HG03135 (cell line): ENCODE measurements around the gene GRIN2D.

ENCODE experiments used
- ATAC-seq: cut with Tn5 transposase; IDR thresholded peaks from one replicate; pipeline ENCODE4 v1.9.1; 2021; ENCODE audit warnings: mild to moderate bottlenecking, moderate library complexity; ENCODE audit not compliant: unreplicated experiment

The GRIN2D gene

GRCh38 chr19:48436586-48436985 lies 43.1 kb downstream of the GRIN2D start:
- no peak for ATAC-seq

DNA sequence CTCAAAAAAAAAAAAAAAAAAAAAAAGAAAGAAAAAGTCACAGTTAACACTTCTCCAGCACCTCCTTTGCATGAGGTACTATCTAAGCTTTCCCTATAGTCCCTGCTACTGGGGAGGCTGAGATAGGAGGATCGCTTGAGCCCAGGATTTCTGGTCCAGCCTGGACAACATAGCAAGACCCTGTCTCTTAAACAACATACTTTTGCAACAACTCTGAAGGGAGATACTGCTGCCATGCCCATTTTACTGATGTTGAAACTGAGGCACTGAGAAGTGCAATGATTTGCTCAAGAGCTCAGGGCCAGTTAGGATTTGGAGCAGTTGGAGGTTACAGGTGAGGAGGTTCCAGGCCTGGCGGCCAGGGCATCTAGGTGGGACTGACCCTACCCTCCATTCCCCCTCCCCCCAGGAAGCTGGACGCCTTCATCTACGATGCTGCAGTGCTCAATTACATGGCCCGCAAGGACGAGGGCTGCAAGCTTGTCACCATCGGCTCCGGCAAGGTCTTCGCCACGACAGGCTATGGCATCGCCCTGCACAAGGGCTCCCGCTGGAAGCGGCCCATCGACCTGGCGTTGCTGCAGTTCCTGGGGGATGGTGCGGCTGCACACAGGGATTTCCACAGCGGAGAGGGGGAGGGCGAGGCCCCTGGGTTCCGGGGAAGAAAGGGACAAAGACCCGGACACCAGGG lies 48.0 kb downstream of the GRIN2D start:
- no peak for ATAC-seq

DNA sequence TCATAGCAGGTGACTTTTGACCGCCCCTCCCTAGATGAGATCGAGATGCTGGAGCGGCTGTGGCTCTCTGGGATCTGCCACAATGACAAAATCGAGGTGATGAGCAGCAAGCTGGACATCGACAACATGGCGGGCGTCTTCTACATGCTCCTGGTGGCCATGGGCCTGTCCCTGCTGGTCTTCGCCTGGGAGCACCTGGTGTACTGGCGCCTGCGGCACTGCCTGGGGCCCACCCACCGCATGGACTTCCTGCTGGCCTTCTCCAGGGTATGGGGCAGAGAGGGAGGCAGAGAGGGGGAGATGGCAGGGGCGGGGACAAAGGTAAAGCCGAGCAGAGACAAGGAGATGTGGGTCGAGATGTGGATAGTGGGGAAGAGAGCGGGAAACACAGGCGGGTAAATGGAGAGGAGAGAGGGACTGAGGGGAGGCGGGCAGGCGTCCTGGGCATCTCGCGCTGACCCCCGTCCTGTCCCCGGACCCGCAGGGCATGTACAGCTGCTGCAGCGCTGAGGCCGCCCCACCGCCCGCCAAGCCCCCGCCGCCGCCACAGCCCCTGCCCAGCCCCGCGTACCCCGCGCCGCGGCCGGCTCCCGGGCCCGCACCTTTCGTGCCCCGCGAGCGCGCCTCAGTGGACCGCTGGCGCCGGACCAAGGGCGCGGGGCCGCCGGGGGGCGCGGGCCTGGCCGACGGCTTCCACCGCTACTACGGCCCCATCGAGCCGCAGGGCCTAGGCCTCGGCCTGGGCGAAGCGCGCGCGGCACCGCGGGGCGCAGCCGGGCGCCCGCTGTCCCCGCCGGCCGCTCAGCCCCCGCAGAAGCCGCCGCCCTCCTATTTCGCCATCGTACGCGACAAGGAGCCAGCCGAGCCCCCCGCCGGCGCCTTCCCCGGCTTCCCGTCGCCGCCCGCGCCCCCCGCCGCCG lies 48.9 kb downstream of the GRIN2D start:
- no peak for ATAC-seq

DNA sequence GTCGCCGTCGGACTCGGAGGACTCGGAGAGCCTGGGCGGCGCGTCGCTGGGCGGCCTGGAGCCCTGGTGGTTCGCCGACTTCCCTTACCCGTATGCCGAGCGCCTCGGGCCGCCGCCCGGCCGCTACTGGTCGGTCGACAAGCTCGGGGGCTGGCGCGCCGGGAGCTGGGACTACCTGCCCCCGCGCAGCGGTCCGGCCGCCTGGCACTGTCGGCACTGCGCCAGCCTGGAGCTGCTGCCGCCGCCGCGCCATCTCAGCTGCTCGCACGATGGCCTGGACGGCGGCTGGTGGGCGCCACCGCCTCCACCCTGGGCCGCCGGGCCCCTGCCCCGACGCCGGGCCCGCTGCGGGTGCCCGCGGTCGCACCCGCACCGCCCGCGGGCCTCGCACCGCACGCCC lies 49.8 kb downstream of the GRIN2D start:
- ATAC-seq, result no peak
